ENCODE results near the gene TRPM3. TPM values are rescaled to one million over a fixed set of nuclear protein-coding genes. Genes with fewer than 3 reads are reported as not detected.

TRPM3 gene
- total RNA-seq, 1 experiment from 2014 or later, result not detected

DNA sequence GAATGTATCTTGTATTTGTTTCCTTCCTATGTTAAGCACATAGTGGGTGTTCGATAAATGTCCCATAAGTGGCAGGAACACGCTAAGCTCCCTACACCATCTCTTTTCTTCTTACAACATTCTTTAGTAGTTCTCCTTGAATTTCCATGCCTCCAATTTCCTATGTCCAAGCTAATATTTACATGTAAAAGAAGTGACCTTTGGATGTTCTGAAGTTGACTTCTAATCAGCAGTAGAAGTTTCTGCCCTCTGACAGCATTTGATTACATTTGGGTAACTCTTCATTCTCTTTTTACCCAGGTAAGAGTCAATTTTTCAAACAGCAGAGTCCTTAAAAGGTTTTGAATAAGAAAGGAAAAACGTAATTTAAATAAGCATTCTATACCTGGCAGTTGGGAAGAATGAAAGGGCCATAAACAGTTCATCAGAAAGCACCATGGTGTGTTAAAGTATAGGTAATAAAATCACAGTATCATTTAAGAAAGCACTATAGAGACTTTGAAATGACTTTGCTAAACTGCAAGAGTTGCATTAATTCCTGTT, 78.9 kb downstream of the TRPM3 start:
- no peak for ATAC-seq
- DNase-seq (ENCODE audit: low read depth, low spot score), result no peak
- CTCF ChIA-PET, result no interaction called here
- Histone ChIP-seq H3K9me3 (ENCODE audit: control insufficient read depth, insufficient read depth, low read depth, low read length) (no peaks in the 10 kb centered on the region), H3K27ac (ENCODE audit: low read length) (no peak overlapping the region), H3K4me3 (ENCODE audit: low read depth in 2 of 2, low read length in 2 of 2) (no peak overlapping the region), H3K27me3 (ENCODE audit: control insufficient read depth, insufficient read depth, low read length) (no peaks in the 10 kb centered on the region), H3K4me1 (ENCODE audit: control insufficient read depth, insufficient read depth, low read length) (no peaks in the 10 kb centered on the region), H3K36me3 (ENCODE audit: control insufficient read depth, insufficient read depth, low read length) (no peaks in the 10 kb centered on the region)
- intact Hi-C loops (cut with micrococcal nuclease; ENCODE audit: unreplicated experiment), result no loop called here
- POLR2A ChIA-PET, result no interaction called here
- TF ChIP-seq, protein P1, sequence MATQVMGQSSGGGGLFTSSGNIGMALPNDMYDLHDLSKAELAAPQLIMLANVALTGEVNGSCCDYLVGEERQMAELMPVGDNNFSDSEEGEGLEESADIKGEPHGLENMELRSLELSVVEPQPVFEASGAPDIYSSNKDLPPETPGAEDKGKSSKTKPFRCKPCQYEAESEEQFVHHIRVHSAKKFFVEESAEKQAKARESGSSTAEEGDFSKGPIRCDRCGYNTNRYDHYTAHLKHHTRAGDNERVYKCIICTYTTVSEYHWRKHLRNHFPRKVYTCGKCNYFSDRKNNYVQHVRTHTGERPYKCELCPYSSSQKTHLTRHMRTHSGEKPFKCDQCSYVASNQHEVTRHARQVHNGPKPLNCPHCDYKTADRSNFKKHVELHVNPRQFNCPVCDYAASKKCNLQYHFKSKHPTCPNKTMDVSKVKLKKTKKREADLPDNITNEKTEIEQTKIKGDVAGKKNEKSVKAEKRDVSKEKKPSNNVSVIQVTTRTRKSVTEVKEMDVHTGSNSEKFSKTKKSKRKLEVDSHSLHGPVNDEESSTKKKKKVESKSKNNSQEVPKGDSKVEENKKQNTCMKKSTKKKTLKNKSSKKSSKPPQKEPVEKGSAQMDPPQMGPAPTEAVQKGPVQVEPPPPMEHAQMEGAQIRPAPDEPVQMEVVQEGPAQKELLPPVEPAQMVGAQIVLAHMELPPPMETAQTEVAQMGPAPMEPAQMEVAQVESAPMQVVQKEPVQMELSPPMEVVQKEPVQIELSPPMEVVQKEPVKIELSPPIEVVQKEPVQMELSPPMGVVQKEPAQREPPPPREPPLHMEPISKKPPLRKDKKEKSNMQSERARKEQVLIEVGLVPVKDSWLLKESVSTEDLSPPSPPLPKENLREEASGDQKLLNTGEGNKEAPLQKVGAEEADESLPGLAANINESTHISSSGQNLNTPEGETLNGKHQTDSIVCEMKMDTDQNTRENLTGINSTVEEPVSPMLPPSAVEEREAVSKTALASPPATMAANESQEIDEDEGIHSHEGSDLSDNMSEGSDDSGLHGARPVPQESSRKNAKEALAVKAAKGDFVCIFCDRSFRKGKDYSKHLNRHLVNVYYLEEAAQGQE (IDR thresholded peaks at IDR 0.05; ENCODE audit: insufficient read depth in 1 of 2, low read depth in 2 of 2, low read length in 1 of 2), result no peak
- TF ChIP-seq, protein P2, sequence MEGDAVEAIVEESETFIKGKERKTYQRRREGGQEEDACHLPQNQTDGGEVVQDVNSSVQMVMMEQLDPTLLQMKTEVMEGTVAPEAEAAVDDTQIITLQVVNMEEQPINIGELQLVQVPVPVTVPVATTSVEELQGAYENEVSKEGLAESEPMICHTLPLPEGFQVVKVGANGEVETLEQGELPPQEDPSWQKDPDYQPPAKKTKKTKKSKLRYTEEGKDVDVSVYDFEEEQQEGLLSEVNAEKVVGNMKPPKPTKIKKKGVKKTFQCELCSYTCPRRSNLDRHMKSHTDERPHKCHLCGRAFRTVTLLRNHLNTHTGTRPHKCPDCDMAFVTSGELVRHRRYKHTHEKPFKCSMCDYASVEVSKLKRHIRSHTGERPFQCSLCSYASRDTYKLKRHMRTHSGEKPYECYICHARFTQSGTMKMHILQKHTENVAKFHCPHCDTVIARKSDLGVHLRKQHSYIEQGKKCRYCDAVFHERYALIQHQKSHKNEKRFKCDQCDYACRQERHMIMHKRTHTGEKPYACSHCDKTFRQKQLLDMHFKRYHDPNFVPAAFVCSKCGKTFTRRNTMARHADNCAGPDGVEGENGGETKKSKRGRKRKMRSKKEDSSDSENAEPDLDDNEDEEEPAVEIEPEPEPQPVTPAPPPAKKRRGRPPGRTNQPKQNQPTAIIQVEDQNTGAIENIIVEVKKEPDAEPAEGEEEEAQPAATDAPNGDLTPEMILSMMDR (IDR thresholded peaks at IDR 0.05), result no peak
- no peak for TF ChIP-seq POLR2AphosphoS5 (IDR thresholded peaks at IDR 0.05; ENCODE audit: low read depth, low read length)
- TF ChIP-seq TCF7L2 (IDR thresholded peaks at IDR 0.05; ENCODE audit: low read depth, low read length), result no peak
- TF ChIP-seq SIN3A (IDR thresholded peaks at IDR 0.05; ENCODE audit: borderline replicate concordance, insufficient read depth, low read depth, low read length), result no peak
- no TSS peak for BruUV-seq (replicated peaks)
- in situ Hi-C loops (cut with HindIII; ENCODE audit: low pct_unique_long_range_greater_than_20kb, low sequenced_read_pairs), result no loop called here

- in situ Hi-C loops (cut with HindIII; ENCODE audit: low pct_unique_long_range_greater_than_20kb, low sequenced_read_pairs), result no loop called here
- H3K36me3 ChIP-seq (ENCODE audit: control insufficient read depth, insufficient read depth, low read length), result no peaks in the 10 kb centered on the region
- no peak overlapping the region for H3K27ac ChIP-seq (ENCODE audit: low read length)
- H3K9me3 ChIP-seq (ENCODE audit: control insufficient read depth, insufficient read depth, low read depth, low read length), result no peaks in the 10 kb centered on the region
- no peaks in the 10 kb centered on the region for H3K4me1 ChIP-seq (ENCODE audit: control insufficient read depth, insufficient read depth, low read length)
- DNase-seq (ENCODE audit: low read depth, low spot score), result no peak
- BruUV-seq (replicated peaks), result no TSS peak
- ATAC-seq, result no peak
- no peaks in the 10 kb centered on the region for H3K27me3 ChIP-seq (ENCODE audit: control insufficient read depth, insufficient read depth, low read length)
- ChIA-PET POLR2A (no interaction called here), CTCF (no interaction called here)
- TF ChIP-seq, protein P1 (IDR thresholded peaks at IDR 0.05; ENCODE audit: insufficient read depth in 1 of 2, low read depth in 2 of 2, low read length in 1 of 2), result no peak
- TF ChIP-seq POLR2AphosphoS5 (IDR thresholded peaks at IDR 0.05; ENCODE audit: low read depth, low read length), result no peak
- TF ChIP-seq, protein P2 (IDR thresholded peaks at IDR 0.05), result no peak
- TF ChIP-seq TCF7L2 (IDR thresholded peaks at IDR 0.05; ENCODE audit: low read depth, low read length), result no peak
- TF ChIP-seq SIN3A (IDR thresholded peaks at IDR 0.05; ENCODE audit: borderline replicate concordance, insufficient read depth, low read depth, low read length), result no peak
- H3K4me3 ChIP-seq (ENCODE audit: low read depth in 2 of 2, low read length in 2 of 2), result no peak overlapping the region
- intact Hi-C loops (cut with micrococcal nuclease; ENCODE audit: unreplicated experiment), result no loop called here
Measured at GRCh38 chr9:71037521-71037920, 83.9 kb downstream of the TRPM3 start.

All from Panc1 (cell line).